NCI-H128 (cell line): ENCODE measurements around the gene CCDC86.

Source experiments
- DNase-seq: peaks from one replicate; lab custom pipeline; 2025; ENCODE audit not compliant: unreplicated experiment; lab: John Stamatoyannopoulos, UW

CCDC86 gene

DNA sequence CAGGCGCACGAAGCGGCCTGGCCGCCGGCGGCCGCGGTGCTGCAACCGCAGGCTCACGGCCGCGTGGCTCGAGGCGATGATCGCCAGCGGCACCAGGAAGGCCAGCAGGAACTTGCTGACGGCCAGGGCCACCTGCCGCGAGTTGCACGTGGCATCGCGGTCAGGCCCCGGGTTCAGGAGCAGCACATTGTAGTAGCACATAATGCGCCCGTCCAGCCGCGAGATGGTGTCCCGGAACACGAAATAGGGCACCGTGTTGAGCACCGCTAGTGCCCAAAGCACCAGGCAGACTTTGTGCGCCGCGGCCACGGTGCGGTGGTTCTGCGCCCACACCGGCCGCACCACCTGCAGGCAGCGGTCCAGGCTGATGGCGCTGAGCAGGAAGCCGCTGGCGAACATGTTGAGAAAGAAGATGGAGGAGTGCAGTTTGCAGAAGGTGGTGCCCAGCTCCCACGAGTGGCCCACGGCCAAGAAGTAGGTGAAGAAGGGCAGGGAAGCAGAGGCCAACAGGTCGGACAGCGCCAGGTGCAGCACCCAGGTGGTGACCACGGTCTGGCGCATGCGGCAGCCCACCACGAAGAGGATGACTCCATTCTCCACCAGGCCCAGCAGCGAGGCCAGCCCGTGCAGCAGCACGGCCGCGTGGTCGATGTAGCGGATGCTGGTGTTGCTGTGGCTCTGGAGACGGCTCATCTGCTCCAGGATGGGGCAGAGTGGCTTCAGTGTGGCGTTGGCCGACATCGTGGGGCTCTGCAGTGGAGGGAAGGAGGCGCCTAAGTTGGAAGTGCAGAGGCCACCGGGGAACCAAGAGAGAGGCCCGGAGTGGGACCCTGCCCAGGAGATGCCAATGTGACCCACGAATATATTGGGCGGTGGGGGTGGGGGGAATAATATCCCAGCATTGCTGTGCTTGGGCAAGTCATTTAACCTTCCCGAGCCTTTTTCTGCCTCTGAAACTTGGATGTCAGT is 11.4 kb downstream of the CCDC86 start:
- no peak for DNase-seq

- DNase-seq: no peak
These were observed 12.4 kb downstream of the CCDC86 start for GRCh38 chr11:60854140-60854846.

DNA sequence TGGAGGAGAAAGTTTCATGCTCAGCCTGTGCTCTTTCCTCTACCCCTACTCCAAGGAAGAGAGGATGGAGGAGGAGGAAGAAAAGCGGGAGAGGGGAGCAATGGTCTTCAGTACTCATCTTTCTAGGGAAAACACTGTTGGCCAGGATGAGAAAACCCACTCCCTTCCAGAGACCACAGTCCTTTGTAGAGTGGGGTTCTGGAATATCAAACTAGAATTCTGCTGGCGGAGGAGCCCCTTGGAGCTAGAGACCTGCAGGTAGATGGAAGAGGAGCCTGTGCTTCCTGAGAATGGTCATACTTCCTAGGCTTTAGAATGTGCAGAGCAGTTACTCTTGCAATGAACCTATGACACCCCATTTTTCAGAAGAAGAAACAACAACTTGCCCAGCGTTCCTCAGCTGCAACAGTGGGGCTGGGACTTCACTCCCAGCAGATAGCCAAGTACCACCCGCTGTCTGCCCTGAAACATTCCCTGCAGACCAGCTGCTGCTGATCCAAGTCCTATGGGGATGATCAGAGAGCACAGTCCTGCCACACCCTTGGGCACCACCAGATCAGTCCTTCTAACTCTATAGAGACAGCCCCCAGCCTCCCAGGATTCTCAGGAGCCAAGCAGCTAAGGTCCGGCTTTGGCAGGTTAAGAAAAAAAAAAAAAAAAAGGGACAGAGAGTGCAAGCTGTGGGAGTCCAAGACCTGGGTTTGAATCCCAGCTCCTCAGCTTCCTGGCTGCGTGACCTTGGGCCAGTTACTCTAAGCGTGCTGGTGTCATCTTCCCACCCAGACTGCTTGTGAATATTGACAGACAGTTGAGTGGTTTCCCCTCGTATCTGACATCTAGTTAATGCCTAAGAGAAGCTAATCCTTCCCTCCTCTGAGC is 13.2 kb downstream of the CCDC86 start:
- no peak for DNase-seq

- DNase-seq: no peak
These were observed 14.1 kb downstream of the CCDC86 start, which contains the start of gene PTGDR2 for GRCh38 chr11:60855726-60856633. Gene PTGDR2, minus strand, starts transcription at chr11:60855950. Its CDS starts 2,228 bp downstream, at chr11:60853722.

GRCh38 chr11:60857378-60858232 is 15.7 kb downstream of the CCDC86 start:
- no peak for DNase-seq

GRCh38 chr11:60858236-60858635 is 16.3 kb downstream of the CCDC86 start:
- no peak for DNase-seq

DNA sequence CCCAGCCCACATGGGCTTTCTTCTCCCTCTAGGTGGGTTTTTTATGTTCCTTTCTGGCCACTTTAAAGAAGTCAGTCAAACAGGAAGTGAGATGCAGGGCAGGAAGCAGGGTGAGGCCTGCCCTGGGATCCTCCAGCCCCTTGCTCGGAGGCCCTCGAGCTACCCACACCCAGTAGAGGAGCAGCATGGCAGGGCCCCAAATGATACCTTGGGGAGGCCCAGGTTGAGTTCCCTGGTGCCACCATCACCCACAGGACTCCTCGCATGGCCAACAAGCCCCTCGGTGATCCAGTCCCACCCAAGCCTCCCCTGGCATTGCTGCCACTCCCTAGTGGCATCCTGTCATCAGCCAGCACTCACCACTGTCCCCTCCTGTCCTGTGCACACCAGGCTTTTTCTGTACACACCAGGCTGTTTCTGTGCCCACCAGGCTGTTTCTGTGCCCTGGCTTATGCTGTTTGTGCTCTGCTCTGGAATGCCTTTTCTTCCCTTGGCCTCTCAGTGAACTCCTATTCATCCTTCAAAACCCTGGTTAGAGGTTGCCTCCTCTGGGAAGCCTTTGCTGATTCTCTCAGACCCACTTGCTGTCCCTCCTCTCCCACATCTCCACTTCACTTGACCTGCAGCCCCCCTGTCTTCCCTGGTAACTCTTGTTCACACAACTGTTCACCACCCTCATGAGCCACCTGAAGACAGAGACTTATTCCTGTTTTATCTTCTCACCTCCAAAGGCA is 17.0 kb downstream of the CCDC86 start:
- no peak for DNase-seq

GRCh38 chr11:60859616-60860250 is 17.8 kb downstream of the CCDC86 start:
- no peak for DNase-seq

DNA sequence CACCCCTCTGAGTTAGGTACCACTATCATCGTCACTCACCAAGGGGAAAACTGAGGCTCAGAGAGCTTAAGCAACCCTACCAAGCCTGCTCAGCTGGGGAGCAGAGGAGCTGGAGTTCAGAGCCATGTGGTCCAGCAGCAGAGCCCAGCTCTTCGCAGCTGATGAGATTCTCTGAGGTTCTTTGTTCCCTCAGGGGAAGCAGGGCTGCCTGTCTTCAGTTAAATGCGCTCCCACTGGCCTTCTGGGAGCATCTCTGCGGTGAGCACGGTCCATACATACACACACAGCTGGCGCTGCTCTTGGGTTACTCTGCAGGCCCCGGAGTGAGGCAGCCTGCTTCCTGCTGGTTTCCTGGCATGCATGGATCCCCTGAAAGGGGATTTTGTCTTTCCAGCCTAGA is 19.0 kb downstream of the CCDC86 start:
- DNase-seq: no peak

- DNase-seq: no peak
These were observed 20.3 kb downstream of the CCDC86 start for GRCh38 chr11:60862171-60862570.

GRCh38 chr11:60863550-60864521 is 21.9 kb downstream of the CCDC86 start:
- no peak for DNase-seq

DNA sequence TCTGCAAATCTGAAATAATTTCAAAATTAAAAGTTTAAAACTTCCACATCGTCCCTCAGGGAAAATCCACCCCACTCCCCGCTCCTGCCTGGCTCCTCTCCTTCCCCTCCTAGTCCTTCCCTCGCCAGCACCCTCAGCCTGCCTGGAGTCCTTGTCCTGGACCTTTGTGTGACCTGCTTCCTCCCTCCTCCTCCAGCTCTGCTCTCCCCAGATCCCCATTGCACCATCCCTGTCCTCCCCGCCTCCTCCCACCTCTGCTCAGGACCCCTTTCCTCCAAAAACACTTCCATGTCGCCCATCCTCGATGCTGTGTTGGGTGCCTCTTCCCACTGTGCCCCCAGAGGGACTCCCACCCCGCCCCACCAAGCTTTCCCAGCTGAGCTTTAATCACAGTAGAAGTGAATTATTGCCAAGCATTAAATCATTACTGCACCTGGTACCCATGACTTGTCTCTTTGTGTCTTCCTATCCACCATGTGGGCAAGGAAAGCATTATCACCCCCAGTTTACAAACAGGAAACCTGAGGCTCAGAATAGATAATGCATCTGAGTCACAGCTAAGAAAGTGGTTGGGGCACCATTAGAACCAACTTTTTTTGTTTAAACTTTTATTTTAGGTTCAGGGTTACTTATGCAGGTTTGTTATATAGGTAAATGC is 23.1 kb downstream of the CCDC86 start:
- DNase-seq: no peak

DNA sequence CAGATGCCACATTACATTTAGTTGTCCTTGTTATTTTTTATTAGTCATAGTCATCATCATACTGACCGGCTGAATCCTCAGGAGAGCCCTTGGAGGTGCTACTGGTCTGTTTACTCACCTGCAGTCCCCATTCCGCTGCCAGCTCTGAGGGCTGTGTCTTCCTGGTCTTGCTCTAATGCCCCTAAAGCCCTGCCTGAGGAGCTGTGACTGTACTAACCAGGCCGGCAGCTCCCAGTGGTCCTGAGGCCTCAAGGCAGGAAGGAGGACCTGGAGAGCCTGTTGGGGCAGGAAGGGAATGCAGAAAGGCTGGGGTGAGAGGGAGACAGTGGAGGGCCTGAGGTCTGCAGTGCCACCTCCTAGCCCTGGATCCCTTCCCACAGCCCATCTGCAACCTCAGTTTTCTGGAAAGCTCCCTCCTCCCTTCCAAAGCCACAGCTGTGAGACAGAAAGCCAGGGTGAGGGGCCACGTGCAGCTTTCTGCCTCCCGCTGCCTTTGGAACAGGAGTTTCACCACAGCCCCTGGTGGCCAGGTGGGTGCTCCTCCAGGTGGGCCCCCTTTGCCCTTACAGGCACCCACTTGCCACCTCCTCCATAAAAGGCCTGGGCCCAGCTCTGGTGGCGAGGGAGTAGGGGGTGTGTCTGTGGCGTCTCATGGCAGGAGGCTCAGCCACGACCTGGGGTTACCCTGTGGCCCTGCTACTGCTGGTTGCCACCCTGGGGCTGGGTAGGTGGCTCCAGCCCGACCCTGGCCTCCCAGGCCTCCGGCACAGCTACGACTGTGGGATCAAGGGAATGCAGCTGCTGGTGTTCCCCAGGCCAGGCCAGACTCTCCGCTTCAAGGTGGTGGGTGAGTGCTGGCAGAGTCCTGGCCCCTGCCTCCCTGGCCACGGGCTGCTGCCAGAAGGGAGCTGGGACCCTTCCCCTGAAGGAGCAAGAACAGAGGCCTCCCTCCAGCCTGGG is 25.3 kb downstream of the CCDC86 start, which contains the start of gene ZP1:
Gene ZP1 (plus strand): TSS at position 632 of the 960 bp plus-strand sequence. CDS start 20 bp downstream, at position 652.
- DNase-seq: no peak

- DNase-seq: no peak
These were observed 26.2 kb downstream of the CCDC86 start for GRCh38 chr11:60867871-60868681.
